ENCODE data around the gene TMEM33. TPM values are rescaled to one million over a fixed set of nuclear protein-coding genes. Genes with fewer than 3 reads are reported as not detected.
A peak's percentile ranks its signal among the peaks of the same experiment; 100 is the strongest.

TMEM33 gene
- total RNA-seq, 1 experiment from 2014 or later: 48.1 TPM

GRCh38 chr4:41887277-41887676 lies 48.0 kb upstream of the TMEM33 start:
- POLR2A ChIA-PET: no interaction called here
- H3K36me3 ChIP-seq (ENCODE audit: control insufficient read depth, insufficient read depth, low read length): no peaks in the 10 kb centered on the region
- H3K27me3 ChIP-seq (ENCODE audit: control insufficient read depth, insufficient read depth, low read length): peaks cover 2% of the 10 kb centered on the region
- in situ Hi-C loops (cut with HindIII; ENCODE audit: low pct_unique_long_range_greater_than_20kb, low sequenced_read_pairs): no loop called here
- CTCF ChIA-PET: no interaction called here
- no TSS peak for BruUV-seq (replicated peaks)
- no peak for ATAC-seq
- no peaks in the 10 kb centered on the region for H3K9me3 ChIP-seq (ENCODE audit: control insufficient read depth, insufficient read depth, low read depth, low read length)
- no peak overlapping the region for H3K4me3 ChIP-seq (ENCODE audit: low read depth in 2 of 2, low read length in 2 of 2)
- TF ChIP-seq SIN3A (IDR thresholded peaks at IDR 0.05; ENCODE audit: borderline replicate concordance, insufficient read depth, low read depth, low read length) (no peak), TCF7L2 (IDR thresholded peaks at IDR 0.05; ENCODE audit: low read depth, low read length) (no peak), POLR2AphosphoS5 (IDR thresholded peaks at IDR 0.05; ENCODE audit: low read depth, low read length) (no peak)
- TF ChIP-seq, protein P1, sequence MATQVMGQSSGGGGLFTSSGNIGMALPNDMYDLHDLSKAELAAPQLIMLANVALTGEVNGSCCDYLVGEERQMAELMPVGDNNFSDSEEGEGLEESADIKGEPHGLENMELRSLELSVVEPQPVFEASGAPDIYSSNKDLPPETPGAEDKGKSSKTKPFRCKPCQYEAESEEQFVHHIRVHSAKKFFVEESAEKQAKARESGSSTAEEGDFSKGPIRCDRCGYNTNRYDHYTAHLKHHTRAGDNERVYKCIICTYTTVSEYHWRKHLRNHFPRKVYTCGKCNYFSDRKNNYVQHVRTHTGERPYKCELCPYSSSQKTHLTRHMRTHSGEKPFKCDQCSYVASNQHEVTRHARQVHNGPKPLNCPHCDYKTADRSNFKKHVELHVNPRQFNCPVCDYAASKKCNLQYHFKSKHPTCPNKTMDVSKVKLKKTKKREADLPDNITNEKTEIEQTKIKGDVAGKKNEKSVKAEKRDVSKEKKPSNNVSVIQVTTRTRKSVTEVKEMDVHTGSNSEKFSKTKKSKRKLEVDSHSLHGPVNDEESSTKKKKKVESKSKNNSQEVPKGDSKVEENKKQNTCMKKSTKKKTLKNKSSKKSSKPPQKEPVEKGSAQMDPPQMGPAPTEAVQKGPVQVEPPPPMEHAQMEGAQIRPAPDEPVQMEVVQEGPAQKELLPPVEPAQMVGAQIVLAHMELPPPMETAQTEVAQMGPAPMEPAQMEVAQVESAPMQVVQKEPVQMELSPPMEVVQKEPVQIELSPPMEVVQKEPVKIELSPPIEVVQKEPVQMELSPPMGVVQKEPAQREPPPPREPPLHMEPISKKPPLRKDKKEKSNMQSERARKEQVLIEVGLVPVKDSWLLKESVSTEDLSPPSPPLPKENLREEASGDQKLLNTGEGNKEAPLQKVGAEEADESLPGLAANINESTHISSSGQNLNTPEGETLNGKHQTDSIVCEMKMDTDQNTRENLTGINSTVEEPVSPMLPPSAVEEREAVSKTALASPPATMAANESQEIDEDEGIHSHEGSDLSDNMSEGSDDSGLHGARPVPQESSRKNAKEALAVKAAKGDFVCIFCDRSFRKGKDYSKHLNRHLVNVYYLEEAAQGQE (IDR thresholded peaks at IDR 0.05; ENCODE audit: insufficient read depth in 1 of 2, low read depth in 2 of 2, low read length in 1 of 2): no peak
- TF ChIP-seq, protein P2, sequence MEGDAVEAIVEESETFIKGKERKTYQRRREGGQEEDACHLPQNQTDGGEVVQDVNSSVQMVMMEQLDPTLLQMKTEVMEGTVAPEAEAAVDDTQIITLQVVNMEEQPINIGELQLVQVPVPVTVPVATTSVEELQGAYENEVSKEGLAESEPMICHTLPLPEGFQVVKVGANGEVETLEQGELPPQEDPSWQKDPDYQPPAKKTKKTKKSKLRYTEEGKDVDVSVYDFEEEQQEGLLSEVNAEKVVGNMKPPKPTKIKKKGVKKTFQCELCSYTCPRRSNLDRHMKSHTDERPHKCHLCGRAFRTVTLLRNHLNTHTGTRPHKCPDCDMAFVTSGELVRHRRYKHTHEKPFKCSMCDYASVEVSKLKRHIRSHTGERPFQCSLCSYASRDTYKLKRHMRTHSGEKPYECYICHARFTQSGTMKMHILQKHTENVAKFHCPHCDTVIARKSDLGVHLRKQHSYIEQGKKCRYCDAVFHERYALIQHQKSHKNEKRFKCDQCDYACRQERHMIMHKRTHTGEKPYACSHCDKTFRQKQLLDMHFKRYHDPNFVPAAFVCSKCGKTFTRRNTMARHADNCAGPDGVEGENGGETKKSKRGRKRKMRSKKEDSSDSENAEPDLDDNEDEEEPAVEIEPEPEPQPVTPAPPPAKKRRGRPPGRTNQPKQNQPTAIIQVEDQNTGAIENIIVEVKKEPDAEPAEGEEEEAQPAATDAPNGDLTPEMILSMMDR (IDR thresholded peaks at IDR 0.05): no peak
- H3K27ac ChIP-seq (ENCODE audit: low read length): no peak overlapping the region
- intact Hi-C loops (cut with micrococcal nuclease; ENCODE audit: unreplicated experiment): no loop called here
- no peak for DNase-seq (ENCODE audit: low read depth, low spot score)
- no peaks in the 10 kb centered on the region for H3K4me1 ChIP-seq (ENCODE audit: control insufficient read depth, insufficient read depth, low read length)

DNA sequence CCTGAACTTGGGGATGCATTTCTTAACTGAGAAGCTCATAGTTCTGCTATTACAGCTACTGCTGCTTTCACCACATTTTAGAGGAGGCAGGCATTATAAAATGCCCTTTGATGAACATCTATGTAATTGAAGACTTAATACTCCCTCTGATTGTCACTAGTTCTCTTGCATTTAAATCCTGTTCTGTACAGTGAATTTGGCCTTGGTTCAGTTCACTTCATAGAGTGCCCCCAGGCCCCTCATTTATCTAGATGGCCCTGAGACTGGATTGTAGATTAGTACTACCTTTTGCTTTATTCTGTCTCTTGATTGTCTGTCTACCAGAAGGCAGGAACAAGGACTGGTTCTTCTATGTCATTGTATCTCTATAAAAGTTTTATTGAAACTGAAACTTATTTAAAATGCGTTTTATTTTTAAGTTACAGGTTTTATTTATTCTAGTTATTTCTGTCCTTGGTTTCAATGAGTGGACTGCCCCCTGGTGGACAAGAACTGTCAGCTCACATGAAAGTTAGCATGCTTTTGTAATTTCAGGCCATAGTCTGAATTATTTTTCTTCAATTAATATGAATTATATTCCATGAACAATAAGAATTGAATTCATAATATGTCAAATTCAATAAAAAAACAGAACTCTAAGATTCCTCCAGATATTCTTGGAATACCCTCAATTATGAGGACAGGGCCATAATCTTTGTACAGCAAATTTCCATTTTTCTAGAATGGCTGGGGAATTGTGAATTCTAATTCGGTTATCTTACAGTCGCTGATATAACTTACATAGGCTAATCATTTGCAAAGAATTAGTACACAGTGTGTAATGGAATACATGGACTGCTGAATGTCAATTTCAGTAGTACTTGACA lies 47.2 kb upstream of the TMEM33 start:
- Histone ChIP-seq H3K36me3 (ENCODE audit: control insufficient read depth, insufficient read depth, low read length) (no peaks in the 10 kb centered on the region), H3K9me3 (ENCODE audit: control insufficient read depth, insufficient read depth, low read depth, low read length) (no peaks in the 10 kb centered on the region), H3K27ac (ENCODE audit: low read length) (no peak overlapping the region), H3K4me1 (ENCODE audit: control insufficient read depth, insufficient read depth, low read length) (no peaks in the 10 kb centered on the region), H3K4me3 (ENCODE audit: low read depth in 2 of 2, low read length in 2 of 2) (no peak overlapping the region), H3K27me3 (ENCODE audit: control insufficient read depth, insufficient read depth, low read length) (peaks cover 2% of the 10 kb centered on the region)
- no peak for DNase-seq (ENCODE audit: low read depth, low spot score)
- in situ Hi-C loops (cut with HindIII; ENCODE audit: low pct_unique_long_range_greater_than_20kb, low sequenced_read_pairs): no loop called here
- ATAC-seq: no peak
- POLR2A ChIA-PET: no interaction called here
- TF ChIP-seq SIN3A (IDR thresholded peaks at IDR 0.05; ENCODE audit: borderline replicate concordance, insufficient read depth, low read depth, low read length) (no peak), POLR2AphosphoS5 (IDR thresholded peaks at IDR 0.05; ENCODE audit: low read depth, low read length) (no peak)
- TF ChIP-seq, protein P2 (IDR thresholded peaks at IDR 0.05): peak; percentile 72; the same call in 1 of the 2 replicates
- TF ChIP-seq, protein P1 (IDR thresholded peaks at IDR 0.05; ENCODE audit: insufficient read depth in 1 of 2, low read depth in 2 of 2, low read length in 1 of 2): no peak
- CTCF ChIA-PET: no interaction called here
- intact Hi-C loops (cut with micrococcal nuclease; ENCODE audit: unreplicated experiment): loop anchor here (1.0 kb wide), 1 partner anchor 195 kb away; no protein-coding TSS in a partner anchor
- no TSS peak for BruUV-seq (replicated peaks)

Data from Panc1 (cell line).